ENCODE measurements around the gene TUBGCP2.

Gene TUBGCP2

GRCh38 chr10:133342942-133343341 is 34.3 kb upstream of the TUBGCP2 start:
- DNase-seq = no peak

- no peak for DNase-seq
These were observed 33.3 kb upstream of the TUBGCP2 start for GRCh38 chr10:133341983-133342382.

DNA sequence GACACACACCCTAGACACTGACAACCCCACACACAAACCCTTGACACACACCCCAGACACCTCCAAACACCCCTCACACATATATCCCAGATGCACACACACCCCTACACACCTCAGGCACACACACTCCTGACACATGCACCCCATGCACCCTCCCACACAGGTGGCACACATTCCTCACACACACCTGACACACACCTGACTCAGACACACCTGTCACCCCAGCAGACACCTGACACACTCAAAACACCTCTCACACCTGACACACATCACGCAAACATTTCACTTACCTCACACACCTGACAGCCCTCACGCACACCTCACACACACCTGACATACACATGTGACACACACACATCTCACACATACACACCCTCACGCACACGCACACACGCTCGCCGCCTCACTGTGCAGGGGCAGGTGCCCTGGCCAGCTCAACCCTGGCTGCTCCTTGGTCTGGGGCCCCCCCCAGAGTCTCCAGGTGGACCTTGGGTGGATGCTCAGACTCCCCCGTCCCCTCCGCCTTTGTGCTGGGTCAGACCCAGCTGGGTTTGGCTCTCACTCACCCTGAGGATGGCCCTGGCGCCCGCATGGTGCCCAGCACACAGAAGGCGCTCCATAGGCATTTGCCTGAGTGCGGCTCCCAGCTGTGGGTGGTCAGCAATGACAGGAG is 31.2 kb upstream of the TUBGCP2 start:
- no peak for DNase-seq

- DNase-seq = no peak
These were observed 29.7 kb upstream of the TUBGCP2 start for GRCh38 chr10:133338080-133339071.

DNA sequence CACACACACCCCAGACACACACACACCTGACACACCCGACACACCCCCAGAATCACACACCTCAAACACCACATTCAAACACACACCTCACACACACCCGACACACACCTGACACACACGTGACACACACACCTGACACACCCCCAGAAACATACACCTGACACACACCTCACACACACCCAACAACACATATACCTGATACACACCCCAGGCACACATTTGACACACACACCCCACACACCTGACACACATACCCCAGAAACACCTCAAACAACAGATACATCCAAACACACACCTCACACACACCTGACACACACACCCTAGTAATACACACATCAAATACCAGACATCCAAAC is 28.7 kb upstream of the TUBGCP2 start:
- no peak for DNase-seq

DNA sequence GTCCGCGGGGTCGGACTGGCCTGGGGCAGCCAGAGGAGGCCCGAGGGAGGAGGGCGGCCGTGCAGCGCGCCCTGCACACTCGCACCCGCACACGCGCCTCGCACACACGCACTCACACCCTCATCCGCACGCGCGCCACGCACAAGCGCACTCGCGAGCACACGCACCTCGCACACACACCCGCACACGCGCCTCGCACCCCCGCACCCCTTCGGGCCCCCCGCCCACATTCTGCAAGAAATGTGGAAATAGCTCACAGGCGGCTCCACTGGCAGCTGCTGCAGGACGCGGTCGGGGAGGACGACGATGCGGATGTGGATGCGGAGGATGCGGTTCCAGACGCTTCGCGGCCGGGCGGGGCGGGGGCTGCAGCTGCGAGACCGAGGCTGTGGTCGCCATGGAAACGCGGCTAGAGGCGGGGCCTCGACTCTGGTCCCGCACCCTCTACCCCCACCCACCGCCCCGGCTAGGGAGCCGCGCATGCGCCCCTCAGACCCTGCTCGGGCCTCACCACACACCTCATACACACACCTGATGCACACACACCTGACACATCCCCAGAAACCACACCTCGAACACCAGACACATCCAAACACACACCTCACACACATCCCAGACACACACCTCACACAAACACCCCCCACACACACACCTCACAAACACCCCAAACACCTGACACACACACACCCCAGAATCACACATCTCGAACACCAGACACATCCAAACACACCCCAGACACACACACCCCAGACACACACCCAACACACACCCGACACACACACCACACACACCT is 28.1 kb upstream of the TUBGCP2 start, which contains the start of gene CALY:
Gene CALY, minus strand, starts transcription at position 320 of the 793 bp plus-strand sequence. CDS start 7,907 bp downstream, outside the sequence.
- peak in 34 of 51 donors; percentile 16 to 81 (median 54) for DNase-seq

DNA sequence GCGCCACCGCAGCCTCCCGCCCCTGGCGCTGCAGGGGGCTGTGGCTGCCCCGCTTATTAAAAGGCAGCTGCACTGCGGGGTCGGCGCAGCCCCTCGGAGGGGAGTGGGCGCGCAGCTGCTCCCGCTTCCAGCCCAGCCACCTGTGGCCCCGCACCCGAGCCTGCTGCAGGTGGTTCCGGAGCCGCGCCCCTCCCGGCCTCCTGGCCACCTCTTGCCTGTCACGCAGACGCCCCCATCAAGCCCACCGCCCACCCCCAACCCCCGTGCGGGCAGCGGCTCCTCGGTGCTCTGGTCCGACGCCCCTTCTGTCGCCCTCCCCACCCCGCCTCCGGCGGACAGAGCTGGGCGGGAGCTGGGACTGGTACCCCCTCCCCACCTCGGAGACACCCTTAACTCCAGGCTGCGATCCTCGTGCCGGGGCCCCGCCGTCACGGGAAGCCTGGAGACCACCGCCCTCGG is 27.5 kb upstream of the TUBGCP2 start:
- no peak for DNase-seq

DNA sequence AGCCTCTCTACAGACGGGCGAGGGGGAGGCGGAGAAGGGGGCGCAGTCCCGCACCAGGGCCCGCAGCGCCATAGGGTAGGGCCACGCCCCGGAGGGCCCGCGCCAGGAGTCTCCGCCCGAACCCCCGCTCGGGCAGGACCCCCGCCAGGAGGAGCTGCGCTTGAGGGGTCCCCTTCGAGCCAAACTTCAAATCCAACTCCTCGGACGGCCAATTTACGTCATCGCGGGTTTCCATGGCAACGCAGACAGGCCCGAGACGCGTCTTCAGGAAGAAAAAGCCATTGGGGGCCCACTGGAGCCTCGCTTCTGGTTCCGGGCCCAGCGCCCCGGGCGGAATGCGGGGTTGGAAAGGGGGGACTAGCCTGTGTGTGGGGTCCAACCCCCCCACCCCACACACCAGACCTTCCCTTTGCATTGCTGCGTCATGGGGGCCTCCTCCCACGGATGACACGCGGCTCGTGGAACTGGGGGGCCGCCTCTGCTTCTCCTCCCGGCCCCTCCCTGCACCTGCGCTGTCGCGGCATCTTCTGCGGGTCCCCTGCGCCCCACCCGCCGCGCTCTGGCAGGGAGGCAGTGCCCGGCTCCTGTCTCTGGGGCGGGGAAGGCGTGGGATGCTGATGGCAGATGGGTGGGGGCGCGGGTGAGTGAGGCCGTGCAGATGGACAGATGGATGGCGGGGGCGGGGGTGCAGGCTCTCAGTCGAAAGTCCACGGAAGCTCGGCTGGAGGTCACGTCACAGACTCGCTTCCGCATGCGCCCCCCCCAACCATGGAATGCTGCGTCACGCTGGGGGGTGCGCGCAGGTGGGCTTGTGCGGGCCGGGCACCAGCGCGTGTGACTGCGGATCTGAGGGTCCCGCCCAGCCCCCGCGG is 26.8 kb upstream of the TUBGCP2 start:
- peak in 23 of 51 donors; percentile 5 to 91 (median 48) for DNase-seq

DNA sequence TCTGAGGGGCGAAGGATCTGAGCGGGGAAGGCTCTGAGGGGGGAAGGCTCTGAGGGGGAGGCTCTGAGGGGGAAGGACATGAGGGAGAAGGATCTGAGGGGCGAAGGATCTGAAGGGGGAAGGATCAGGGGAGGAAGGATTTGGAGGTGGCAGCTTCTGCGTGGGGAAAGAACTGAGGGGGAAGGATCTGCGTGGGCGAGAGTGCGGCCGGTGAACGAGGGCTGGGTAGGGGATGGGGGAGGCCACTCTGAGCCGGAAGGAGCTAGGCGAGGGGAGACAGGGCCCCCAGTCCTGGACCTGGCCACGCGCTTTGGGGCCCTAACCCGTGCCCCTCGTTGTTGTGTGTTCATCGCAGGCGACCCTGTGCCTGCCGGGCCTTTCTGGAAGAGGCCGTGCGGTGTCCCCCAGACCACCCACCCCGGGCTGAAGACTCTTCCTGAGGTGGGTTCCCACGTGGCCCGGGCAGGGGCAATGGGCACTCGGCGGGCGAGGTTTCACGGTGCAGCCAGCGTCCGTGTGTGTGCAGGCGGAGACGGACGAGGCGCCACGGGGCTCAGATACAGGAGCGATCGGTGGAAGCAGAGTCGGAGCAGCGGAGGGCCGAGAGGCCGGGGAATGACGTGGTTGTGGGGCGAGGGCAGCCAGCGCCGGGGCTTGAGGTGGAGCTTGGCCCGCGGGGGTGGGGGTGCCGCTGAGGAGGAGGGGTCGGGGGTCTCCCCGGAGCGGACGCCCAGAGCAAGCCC is 26.0 kb upstream of the TUBGCP2 start:
- no peak for DNase-seq

GRCh38 chr10:133332936-133333699 is 24.4 kb upstream of the TUBGCP2 start:
- DNase-seq = no peak

GRCh38 chr10:133329491-133330202 is 21.0 kb upstream of the TUBGCP2 start:
- peak in 48 of 51 donors; percentile 16 to 91 (median 72) for DNase-seq

- no peak for DNase-seq
These were observed 20.0 kb upstream of the TUBGCP2 start for GRCh38 chr10:133328358-133329343.

- no peak for DNase-seq
These were observed 19.1 kb upstream of the TUBGCP2 start for GRCh38 chr10:133327651-133328357.

DNA sequence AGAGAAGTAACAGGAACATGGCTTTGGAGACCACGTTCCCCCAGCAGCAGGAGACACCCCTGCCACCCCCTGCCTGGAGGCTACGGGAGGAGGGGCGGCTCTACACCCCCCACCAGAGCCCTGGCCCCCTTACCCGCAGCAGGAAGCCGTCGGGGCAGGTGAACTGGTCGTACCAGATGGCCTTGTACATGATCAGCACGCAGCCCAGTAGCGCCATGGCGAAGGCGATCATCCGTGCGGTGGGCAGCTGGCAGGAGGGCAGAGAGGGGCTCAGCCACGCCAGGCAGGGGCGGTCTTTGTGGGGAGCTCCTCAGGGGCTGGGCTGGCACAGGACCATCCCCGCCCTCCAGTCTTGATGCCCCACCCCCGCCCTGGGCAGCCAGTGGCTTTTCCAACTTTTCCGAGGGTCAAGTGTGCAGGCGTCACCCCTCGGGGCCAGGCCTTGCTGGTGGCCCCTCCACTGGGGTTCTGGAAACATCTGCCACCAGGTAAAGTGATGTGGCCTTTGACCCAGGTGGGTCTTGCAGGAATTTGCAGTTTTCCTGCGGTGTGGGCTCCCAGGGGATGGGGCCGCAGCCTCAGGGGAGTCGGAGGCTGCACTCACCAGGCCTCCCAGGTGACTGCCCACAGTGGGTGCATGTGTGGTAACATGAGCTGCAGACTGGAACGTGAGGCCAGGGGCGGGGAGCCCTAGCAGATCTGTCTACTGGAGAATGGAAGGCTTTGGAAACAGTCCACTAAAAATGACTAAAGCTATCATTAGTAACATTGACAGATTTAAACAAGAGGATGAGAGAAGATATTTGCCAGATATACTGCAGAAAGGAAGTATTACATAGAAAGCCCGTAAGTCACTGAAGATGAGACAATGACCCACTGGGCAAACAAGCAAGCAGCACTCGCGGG is 18.3 kb upstream of the TUBGCP2 start:
- DNase-seq = no peak

DNA sequence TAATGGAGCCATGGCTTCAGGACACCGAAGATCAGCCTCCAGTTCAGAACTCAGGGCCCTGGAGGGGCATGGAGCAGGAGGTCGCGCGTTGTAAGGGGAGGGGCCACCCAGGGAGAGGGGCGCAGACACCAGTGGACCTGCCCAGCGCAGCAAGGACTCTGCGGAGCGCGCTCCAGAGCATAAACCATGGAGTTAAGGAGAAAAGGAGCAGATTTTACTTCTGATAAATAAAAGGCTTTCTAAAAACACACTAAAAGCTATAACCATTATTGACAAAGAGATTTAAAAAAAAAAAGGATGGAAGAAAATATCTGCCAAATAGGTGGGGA is 17.5 kb upstream of the TUBGCP2 start:
- DNase-seq = peak in 1 of 51 donors; percentile 7

Measured in hypothalamus (tissue), 51 donors.